H1 (cell line): ENCODE measurements around the gene BOK. TPM values are rescaled to one million over a fixed set of nuclear protein-coding genes. Genes with fewer than 3 reads are reported as not detected.
"Not testable (repeated sequence)": the region's sequence is repeated elsewhere in the genome, so short reads cannot be mapped to it uniquely, and the experiment has no call there.

Experiments used
- CTCF ChIA-PET: fragments of 300-600 bp; sonication (Branson Sonifier 250); formaldehyde crosslinking; loops from one replicate; lab custom pipeline; 2021; ENCODE audit not compliant: partially characterized antibody; lab: Charles Lee
- POLR2A ChIA-PET: fragments of 300-600 bp; sonication (Branson Sonifier 250); formaldehyde crosslinking; loops from one replicate; lab custom pipeline; 2021; ENCODE audit warnings: inconsistent platforms; ENCODE audit not compliant: partially characterized antibody; lab: Charles Lee
- DNase-seq, 2 experiments: peaks; one replicate each; pipeline versions ENCODE4 v3.0.0 to v3.0.0-alpha.2; 2010 to 2022; ENCODE audit warnings: low spot score in 2 of 2, low read depth in 1 of 2, mixed read lengths in 1 of 2
- FAIRE-seq: peaks from 2 replicates; lab custom pipeline; 2011; peaks lifted over from hg19 to GRCh38; lab: Jason Lieb, UNC
- H2AFZ ChIP-seq: 2 replicates; pipeline ENCODE4 v1.8.1; 2012; ENCODE audit warnings: low read length, inconsistent platforms
- H2AK5ac ChIP-seq: 2 replicates; pipeline ENCODE4 v1.6.1; 2013; ENCODE audit warnings: low read depth, low read length
- H2BK120ac ChIP-seq: replicated peaks from 2 replicates; pipeline ENCODE3; 2013; ENCODE audit warnings: low read depth, low read length, inconsistent platforms
- H2BK12ac ChIP-seq: 2 replicates; pipeline ENCODE4 v1.6.1; 2013; ENCODE audit warnings: low read depth, low read length
- H2BK15ac ChIP-seq: 2 replicates; pipeline ENCODE4 v1.6.1; 2013; ENCODE audit warnings: low read length
- H2BK20ac ChIP-seq: 2 replicates; pipeline ENCODE4 v1.6.1; 2013; ENCODE audit warnings: low read length
- H2BK5ac ChIP-seq: 2 replicates; pipeline ENCODE4 v1.6.1; 2013; ENCODE audit warnings: low read depth, low read length
- H3K14ac ChIP-seq: 2 replicates; pipeline ENCODE4 v1.6.1; 2013; ENCODE audit warnings: inconsistent platforms; ENCODE audit not compliant: insufficient read length
- H3K18ac ChIP-seq: 2 replicates; pipeline ENCODE4 v1.6.1; 2013; ENCODE audit warnings: low read length; ENCODE audit errors: extremely low read depth
- H3K23ac ChIP-seq: 2 replicates; pipeline ENCODE4 v1.6.1; 2013; ENCODE audit warnings: inconsistent platforms; ENCODE audit not compliant: insufficient read length
- H3K23me2 ChIP-seq: 2 replicates; pipeline ENCODE4 v1.6.1; 2013; ENCODE audit warnings: low read depth, low read length
- H3K27ac ChIP-seq: 2 replicates; pipeline ENCODE4 v1.6.1; 2011; ENCODE audit warnings: low read depth, low read length, inconsistent platforms
- H3K27me3 ChIP-seq, 4 experiments: replicated peaks in 1 of 4; 1 replicate in 1 of 4; 2 replicates in 3 of 4; pipeline versions ENCODE4 v1.6.1 to v1.8.1; 2011 to 2013; ENCODE audit warnings: low read length in 3 of 4, mild to moderate bottlenecking in 3 of 4, inconsistent platforms in 2 of 4, mixed read lengths in 2 of 4, moderate library complexity in 1 of 4; ENCODE audit not compliant: control insufficient read depth in 3 of 4, insufficient read depth in 3 of 4; ENCODE audit errors: extremely low read depth in 1 of 4
- H3K36me3 ChIP-seq, 4 experiments: 2 replicates each; pipeline versions ENCODE4 v1.6.1 to v1.8.1; 2011 to 2013; ENCODE audit warnings: mild to moderate bottlenecking in 4 of 4, low read length in 3 of 4, moderate library complexity in 2 of 4, control low read depth in 1 of 4, inconsistent platforms in 1 of 4; ENCODE audit not compliant: insufficient read depth in 4 of 4, control insufficient read depth in 2 of 4
- H3K4ac ChIP-seq: replicated peaks from 2 replicates; pipeline ENCODE3; 2013; ENCODE audit warnings: low read length, low read depth, mixed read lengths, inconsistent platforms; ENCODE audit not compliant: insufficient read length
- H3K4me1 ChIP-seq, 4 experiments: replicated peaks in 1 of 4; 1 replicate in 1 of 4; 2 replicates in 3 of 4; pipeline versions ENCODE4 v1.6.1 to v1.8.1; 2011 to 2013; ENCODE audit warnings: low read length in 3 of 4, inconsistent platforms in 2 of 4, mixed read lengths in 1 of 4; ENCODE audit not compliant: insufficient read depth in 4 of 4, control insufficient read depth in 3 of 4
- H3K4me2 ChIP-seq, 2 experiments: 2 replicates each; pipeline versions ENCODE4 v1.6.1 to v1.8.1; 2011 to 2013; ENCODE audit warnings: low read depth in 2 of 2, low read length in 2 of 2, control low read depth in 1 of 2, inconsistent platforms in 1 of 2, mild to moderate bottlenecking in 1 of 2; ENCODE audit not compliant: insufficient read depth in 1 of 2
- H3K4me3 ChIP-seq, 4 experiments: fragments of 200-600, 300-600 bp in 1 of 4; sonication (generic), shearing (Covaris generic), sonication (Bioruptor Twin) in 1 of 4; 2 replicates each; pipeline versions ENCODE4 v1.5.1 to v1.8.1; 2011 to 2016; ENCODE audit warnings: low read length in 4 of 4, low read depth in 3 of 4, control low read depth in 2 of 4, inconsistent platforms in 2 of 4, mild to moderate bottlenecking in 2 of 4, mixed read lengths in 1 of 4, moderate library complexity in 1 of 4; ENCODE audit not compliant: insufficient read depth in 2 of 4; ENCODE audit errors: extremely low read depth in 1 of 4
- H3K56ac ChIP-seq: replicated peaks from 2 replicates; pipeline ENCODE3; 2013; ENCODE audit warnings: low read depth, mild to moderate bottlenecking, mixed read lengths, low read length, inconsistent platforms; ENCODE audit not compliant: insufficient read length
- H3K79me1 ChIP-seq: 2 replicates; pipeline ENCODE4 v1.6.1; 2013; ENCODE audit warnings: low read depth, low read length, control low read depth
- H3K79me2 ChIP-seq, 2 experiments: 2 replicates each; pipeline versions ENCODE4 v1.6.1 to v1.8.1; 2012 to 2013; ENCODE audit warnings: low read length in 2 of 2, mild to moderate bottlenecking in 2 of 2, inconsistent platforms in 1 of 2; ENCODE audit not compliant: insufficient read depth in 2 of 2, control insufficient read depth in 1 of 2
- H3K9ac ChIP-seq, 4 experiments: replicated peaks in 1 of 4; 1 replicate in 1 of 4; 2 replicates in 3 of 4; pipeline versions ENCODE4 v1.6.1 to v1.8.1; 2011 to 2013; ENCODE audit warnings: low read depth in 3 of 4, low read length in 3 of 4, control low read depth in 2 of 4, mild to moderate bottlenecking in 2 of 4, moderate library complexity in 2 of 4, inconsistent platforms in 1 of 4; ENCODE audit errors: extremely low read depth in 1 of 4
- H3K9me3 ChIP-seq, 2 experiments: 2 replicates each; pipeline versions ENCODE4 v1.6.1 to v1.8.1; 2012 to 2013; ENCODE audit warnings: mild to moderate bottlenecking in 2 of 2, moderate library complexity in 2 of 2, control low read depth in 1 of 2, inconsistent platforms in 1 of 2, low read depth in 1 of 2, low read length in 1 of 2, mixed read lengths in 1 of 2; ENCODE audit not compliant: insufficient read depth in 2 of 2
- H4K20me1 ChIP-seq, 2 experiments: replicated peaks in 1 of 2; 2 replicates each; pipeline versions ENCODE3 to v1.8.1; 2011 to 2013; ENCODE audit warnings: inconsistent platforms in 2 of 2, low read length in 2 of 2, mild to moderate bottlenecking in 1 of 2; ENCODE audit not compliant: insufficient read depth in 2 of 2, control insufficient read depth in 1 of 2
- H4K5ac ChIP-seq: 2 replicates; pipeline ENCODE4 v1.6.1; 2013; ENCODE audit warnings: low read length, low read depth, mixed read lengths, inconsistent platforms; ENCODE audit not compliant: insufficient read length
- H4K8ac ChIP-seq: 2 replicates; pipeline ENCODE4 v1.8.0; 2013; ENCODE audit warnings: mild to moderate bottlenecking, moderate library complexity, low read length, inconsistent platforms; ENCODE audit not compliant: insufficient read depth; ENCODE audit errors: extremely low read depth
- H4K91ac ChIP-seq: replicated peaks from 2 replicates; pipeline ENCODE3; 2013; ENCODE audit warnings: low read length, mixed read lengths, inconsistent platforms; ENCODE audit not compliant: insufficient read length
- RAD21 ChIP-seq, 2 experiments: IDR thresholded peaks in 1 of 2; conservative IDR thresholded peaks in 1 of 2; 2 replicates each; pipeline ENCODE4 v1.6.1; 2011; ENCODE audit warnings: low read depth in 2 of 2, low read length in 2 of 2, improper control_type of control experiment in 1 of 2, inconsistent platforms in 1 of 2, mild to moderate bottlenecking in 1 of 2, moderate library complexity in 1 of 2
- WGBS, 2 experiments: shearing (Covaris generic) in 1 of 2; methylation state at CpG; one replicate each; pipeline versions ENCODE4 v1.1.6 to v1.1.7; 2013 to 2015; ENCODE audit warnings: low lambda C conversion rate in 2 of 2, mixed read lengths in 2 of 2, inconsistent platforms in 1 of 2, low coverage in 1 of 2, missing lambda C conversion rate in 1 of 2; ENCODE audit not compliant: insufficient replicate concordance in 2 of 2, insufficient coverage in 1 of 2, insufficient read length in 1 of 2; ENCODE audit errors: extremely low coverage in 1 of 2, missing lambda C conversion rate in 1 of 2; 5-methylcytosine and 5-hydroxymethylcytosine counted together
- polyA plus RNA-seq, 7 experiments: library from polyadenylated mRNA; depleted of rRNA in 3 of 7; stranded (reverse) in 5 of 7; unstranded in 2 of 7; fragments of >200 nt in 5 of 7; fragments of 200-250 nt in 2 of 7; gene quantifications; 1 replicate in 5 of 7; 2 replicates in 1 of 7; 4 replicates in 1 of 7; pipeline versions ENCODE4 v1.2.1 to v1.2.3, GENCODE V29; 2011 to 2013; ENCODE audit warnings: missing spikeins in 2 of 7, mixed read lengths in 2 of 7
- total RNA-seq: library from RNA; stranded (reverse); fragmentation: NEBNext Ultra II Directional; extraction: Animal tissue kit (Norgen Biotek cat#: 25700); gene quantifications from 2 replicates; pipeline ENCODE4 v1.2.1, GENCODE V29; 2021

The BOK gene
- total and polyA plus RNA-seq, 2 of the 8 experiments (the other 6 are each of a cell fraction or from before 2014, with no cell fraction given), result 33.7 to 37.6 TPM

- no peak for TF ChIP-seq RAD21 (IDR thresholded peaks at IDR 0.05 in 1 of 2, conservative IDR thresholded peaks at IDR 0.05 in 1 of 2; ENCODE audit: low read depth in 2 of 2, low read length in 2 of 2)
- TF ChIP-seq, all 59 proteins: peak for 0
Measured at GRCh38 chr2:241571821-241572620, 13.5 kb downstream of the BOK start (continued).

DNA sequence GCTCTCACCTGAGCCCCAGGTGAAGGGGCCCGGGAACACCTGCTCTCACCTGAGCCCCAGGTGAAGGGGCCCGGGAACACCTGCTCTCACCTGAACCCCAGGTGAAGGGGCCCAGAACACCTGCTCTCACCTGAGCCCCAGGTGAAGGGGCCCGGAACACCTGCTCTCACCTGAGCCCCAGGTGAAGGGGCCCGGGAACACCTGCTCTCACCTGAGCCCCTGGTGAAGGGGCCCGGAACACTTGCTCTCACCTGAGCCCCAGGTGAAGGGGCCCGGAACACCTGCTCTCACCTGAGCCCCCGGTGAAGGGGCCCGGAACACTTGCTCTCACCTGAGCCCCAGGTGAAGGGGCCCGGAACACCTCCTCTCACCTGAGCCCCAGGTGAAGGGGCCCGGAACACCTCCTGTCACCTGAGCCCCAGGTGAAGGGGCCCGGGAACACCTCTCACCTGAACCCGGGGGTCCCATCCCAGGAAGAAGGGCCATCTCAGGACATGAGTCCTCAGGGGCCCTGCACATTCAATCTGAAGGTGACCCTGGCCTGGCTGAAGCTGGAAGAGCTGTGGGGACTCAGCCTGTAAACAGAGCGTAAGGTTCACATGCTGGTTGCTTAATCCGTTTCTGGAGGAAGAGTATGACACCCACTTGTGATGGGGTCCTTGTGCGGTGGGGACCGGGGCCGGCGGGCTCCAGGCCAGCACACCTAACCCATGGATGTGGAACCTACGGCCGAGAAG, 14.5 kb downstream of the BOK start:
- ChIA-PET CTCF (interaction anchor here (1.2 kb wide), 1 partner anchor 189 kb away, joined by 3 read pairs; no protein-coding TSS in a partner anchor), POLR2A (interaction anchor here (1.5 kb wide), 1 partner anchor 35 kb away, joined by 3 read pairs; no protein-coding TSS in a partner anchor)
- not testable (repeated sequence) for H4K20me1 ChIP-seq, H2BK15ac ChIP-seq, H3K79me1 ChIP-seq, H3K9me3 ChIP-seq, H3K79me2 ChIP-seq, H3K27ac ChIP-seq, H3K4me3 ChIP-seq, H2AK5ac ChIP-seq, H3K9ac ChIP-seq, H3K27me3 ChIP-seq, H3K14ac ChIP-seq, H3K23ac ChIP-seq, DNase-seq, H3K23me2 ChIP-seq, H2BK20ac ChIP-seq, H2BK120ac ChIP-seq, H4K5ac ChIP-seq, H3K36me3 ChIP-seq, FAIRE-seq, H3K4ac ChIP-seq, H2BK12ac ChIP-seq, H3K56ac ChIP-seq, H3K18ac ChIP-seq, H2BK5ac ChIP-seq, H4K91ac ChIP-seq, H3K4me2 ChIP-seq, H2AFZ ChIP-seq
- WGBS, 2 experiments, result 91% methylated on average over 15 of the region's 20 CpGs; no CpG with 5 or more reads in 1 of the 2 experiments
- H3K4me1 ChIP-seq, result peaks cover 0 to 16% (median 2%) of the 10 kb centered on the region in 4 experiments; a peak in 3 of 7 replicates
- H4K8ac ChIP-seq, result peak overlapping the region; percentile 89; the same call in 1 of the 2 replicates
